Skeletal muscle satellite cell (primary cell): Measurements from ENCODE around the gene VWA3A.

ENCODE experiments used
- H3K27me3 ChIP-seq: 2 replicates; pipeline ENCODE4 v1.7.0; 2013; ENCODE audit warnings: low read length; ENCODE audit not compliant: control insufficient read depth, insufficient read depth
- H3K36me3 ChIP-seq: 2 replicates; pipeline ENCODE4 v1.7.0; 2013; ENCODE audit warnings: mild to moderate bottlenecking, control low read depth, low read length; ENCODE audit not compliant: insufficient read depth
- H3K4me1 ChIP-seq: 2 replicates; pipeline ENCODE4 v1.7.0; 2013; ENCODE audit warnings: low read length; ENCODE audit not compliant: control insufficient read depth, insufficient read depth
- H3K4me2 ChIP-seq: 2 replicates; pipeline ENCODE4 v1.7.0; 2013; ENCODE audit warnings: mild to moderate bottlenecking, low read length
- H3K4me3 ChIP-seq: 2 replicates; pipeline ENCODE4 v1.7.0; 2013; ENCODE audit warnings: low read length
- H3K9ac ChIP-seq: 2 replicates; pipeline ENCODE4 v1.7.0; 2013; ENCODE audit warnings: mild to moderate bottlenecking, low read depth, low read length, moderate library complexity
- H3K9me3 ChIP-seq: replicated peaks from 2 replicates; pipeline ENCODE4 v1.7.0; 2013; ENCODE audit warnings: mild to moderate bottlenecking, control low read depth, low read length

VWA3A gene

DNA sequence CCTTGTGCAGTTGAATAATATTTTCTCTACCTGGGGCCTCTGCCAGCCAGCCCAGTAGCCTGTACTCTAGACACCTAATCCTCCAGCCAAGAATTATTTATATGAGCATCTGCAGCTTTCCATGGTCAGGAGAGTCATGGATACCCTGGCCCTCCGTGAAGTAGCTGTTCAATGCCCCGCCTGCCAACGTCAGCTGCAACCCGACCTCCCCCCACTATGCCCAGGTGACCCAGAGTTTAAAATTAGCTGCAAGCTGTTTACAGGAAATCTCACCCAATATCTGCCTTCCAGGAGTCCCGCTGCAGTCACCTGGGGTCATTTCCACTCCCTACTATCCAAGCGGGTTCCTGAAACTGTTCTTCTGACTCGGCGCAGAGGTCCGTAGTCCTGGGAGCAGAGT is 82.3 kb downstream of the VWA3A start:
- no peaks in the 10 kb centered on the region for H3K36me3 ChIP-seq
- H3K4me3 ChIP-seq, result no peak overlapping the region
- H3K9ac ChIP-seq, result no peak overlapping the region
- no peaks in the 10 kb centered on the region for H3K9me3 ChIP-seq
- no peaks in the 10 kb centered on the region for H3K4me1 ChIP-seq
- no peak overlapping the region for H3K4me2 ChIP-seq
- peaks cover 27% of the 10 kb centered on the region for H3K27me3 ChIP-seq

DNA sequence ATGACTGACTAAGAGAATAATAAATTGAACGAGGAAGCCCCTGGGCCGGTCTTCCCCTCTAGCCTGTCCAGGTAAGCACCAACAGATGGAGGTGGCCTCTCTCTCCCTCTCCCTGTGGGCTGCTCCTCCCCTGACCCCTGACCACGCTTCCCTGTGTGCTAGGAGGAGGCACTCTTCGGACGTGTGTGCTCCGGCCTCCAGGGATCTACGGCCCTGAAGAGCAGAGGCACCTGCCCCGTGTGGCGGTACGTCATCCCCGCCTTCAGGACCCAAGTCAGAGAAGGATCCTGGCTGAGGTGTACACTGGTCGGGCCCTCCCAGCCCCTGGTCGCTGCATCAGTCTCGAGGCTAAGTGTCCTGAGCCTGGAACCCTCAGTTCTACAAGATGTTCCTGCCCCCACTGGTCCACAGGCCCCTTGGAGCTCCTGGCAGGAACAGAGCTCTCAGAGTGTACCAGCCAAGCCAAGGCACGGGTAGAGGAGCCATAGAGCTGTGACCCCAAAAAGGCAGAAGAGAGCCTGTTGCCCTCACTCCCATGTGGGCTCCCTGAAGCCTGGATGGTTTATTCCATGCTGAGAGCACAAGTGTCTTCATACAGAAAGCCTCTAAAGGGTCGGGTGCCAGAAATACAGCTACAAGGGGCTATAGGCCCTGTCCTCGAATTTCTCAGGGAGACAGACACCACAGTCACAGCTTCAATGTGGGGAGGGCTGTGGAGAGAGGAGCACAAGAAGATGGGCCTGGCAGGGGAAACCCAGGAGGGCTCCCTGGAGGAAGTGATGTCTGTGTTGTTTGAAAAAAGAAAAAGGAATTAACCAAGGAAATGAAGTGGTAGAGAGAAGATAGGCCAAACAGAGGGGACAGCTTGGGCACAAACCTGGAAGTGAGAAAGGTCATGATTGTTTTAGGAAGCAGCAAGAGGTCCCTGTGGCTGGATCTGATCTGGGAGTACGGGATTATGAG is 85.9 kb downstream of the VWA3A start:
- no peak overlapping the region for H3K9ac ChIP-seq
- no peaks in the 10 kb centered on the region for H3K4me1 ChIP-seq
- no peak overlapping the region for H3K4me3 ChIP-seq
- no peak overlapping the region for H3K4me2 ChIP-seq
- H3K9me3 ChIP-seq, result no peaks in the 10 kb centered on the region
- peaks cover 37% of the 10 kb centered on the region for H3K27me3 ChIP-seq
- H3K36me3 ChIP-seq, result no peaks in the 10 kb centered on the region

DNA sequence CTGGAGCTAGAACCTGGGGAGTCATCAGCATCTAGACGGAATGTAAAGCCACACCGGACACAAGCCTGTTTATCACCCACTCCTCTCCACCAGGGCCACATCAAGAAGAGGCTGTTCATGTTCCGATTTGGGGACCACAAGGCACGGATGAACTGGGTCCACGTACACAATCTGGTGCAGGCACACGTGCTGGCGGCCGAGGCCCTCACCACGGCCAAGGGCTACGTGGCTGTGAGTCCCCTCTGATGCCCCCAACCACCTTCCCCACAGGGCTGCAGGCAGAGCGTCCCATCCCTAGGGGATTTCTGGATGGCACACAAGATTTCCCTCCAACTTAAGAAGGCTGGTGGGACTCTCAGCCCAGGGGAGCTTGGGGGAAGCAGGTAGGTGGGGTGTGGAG is 89.1 kb downstream of the VWA3A start:
- no peak overlapping the region for H3K4me3 ChIP-seq
- H3K4me1 ChIP-seq, result no peaks in the 10 kb centered on the region
- no peak overlapping the region for H3K9ac ChIP-seq
- H3K27me3 ChIP-seq, result peaks cover 45% of the 10 kb centered on the region
- no peaks in the 10 kb centered on the region for H3K36me3 ChIP-seq
- no peaks in the 10 kb centered on the region for H3K9me3 ChIP-seq
- H3K4me2 ChIP-seq, result no peak overlapping the region

DNA sequence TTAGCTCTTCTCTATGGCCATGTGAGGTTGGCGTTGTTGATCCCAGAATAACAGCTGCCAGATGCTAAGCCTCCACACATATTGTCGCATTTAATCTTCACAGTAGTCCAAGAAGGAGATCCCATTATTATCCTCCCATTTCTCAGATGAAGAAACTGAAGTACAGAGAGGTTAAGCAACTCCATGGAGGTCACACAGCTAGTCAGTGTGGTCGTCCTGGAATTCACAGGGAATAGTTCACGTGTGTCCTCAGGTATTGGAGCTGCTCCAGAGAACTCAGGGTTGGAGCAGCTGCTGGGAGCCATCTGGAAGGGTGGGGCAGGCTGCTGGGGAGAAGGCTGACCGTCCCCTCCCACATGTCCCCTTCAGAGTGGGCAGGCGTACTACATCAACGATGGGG is 89.5 kb downstream of the VWA3A start:
- no peak overlapping the region for H3K4me3 ChIP-seq
- H3K36me3 ChIP-seq, result no peaks in the 10 kb centered on the region
- peaks cover 43% of the 10 kb centered on the region for H3K27me3 ChIP-seq
- no peak overlapping the region for H3K4me2 ChIP-seq
- H3K4me1 ChIP-seq, result no peaks in the 10 kb centered on the region
- H3K9ac ChIP-seq, result no peak overlapping the region
- no peaks in the 10 kb centered on the region for H3K9me3 ChIP-seq

DNA sequence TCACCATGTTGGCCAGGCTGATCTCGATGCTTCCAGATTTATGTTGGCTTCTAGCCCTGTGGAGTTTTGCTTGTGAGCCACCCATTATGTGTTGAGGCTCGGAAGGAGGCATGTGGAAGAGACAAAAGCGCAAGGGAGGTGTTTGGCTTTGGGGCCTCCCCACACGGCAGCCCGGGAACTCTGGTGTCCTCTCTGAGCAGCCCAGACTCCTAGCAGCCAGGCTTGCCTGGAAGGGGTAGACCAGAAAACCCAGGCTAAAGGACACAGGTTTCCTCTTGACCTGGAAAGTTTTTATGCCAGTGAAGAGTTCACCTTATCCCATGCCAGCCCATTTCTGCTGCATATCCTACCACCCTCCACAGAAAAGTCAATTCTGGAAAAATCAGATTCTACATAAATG is 91.0 kb downstream of the VWA3A start:
- Histone ChIP-seq H3K4me1 (no peaks in the 10 kb centered on the region), H3K36me3 (no peaks in the 10 kb centered on the region), H3K27me3 (peaks cover 37% of the 10 kb centered on the region), H3K4me3 (no peak overlapping the region), H3K9me3 (no peaks in the 10 kb centered on the region), H3K4me2 (no peak overlapping the region), H3K9ac (no peak overlapping the region)

DNA sequence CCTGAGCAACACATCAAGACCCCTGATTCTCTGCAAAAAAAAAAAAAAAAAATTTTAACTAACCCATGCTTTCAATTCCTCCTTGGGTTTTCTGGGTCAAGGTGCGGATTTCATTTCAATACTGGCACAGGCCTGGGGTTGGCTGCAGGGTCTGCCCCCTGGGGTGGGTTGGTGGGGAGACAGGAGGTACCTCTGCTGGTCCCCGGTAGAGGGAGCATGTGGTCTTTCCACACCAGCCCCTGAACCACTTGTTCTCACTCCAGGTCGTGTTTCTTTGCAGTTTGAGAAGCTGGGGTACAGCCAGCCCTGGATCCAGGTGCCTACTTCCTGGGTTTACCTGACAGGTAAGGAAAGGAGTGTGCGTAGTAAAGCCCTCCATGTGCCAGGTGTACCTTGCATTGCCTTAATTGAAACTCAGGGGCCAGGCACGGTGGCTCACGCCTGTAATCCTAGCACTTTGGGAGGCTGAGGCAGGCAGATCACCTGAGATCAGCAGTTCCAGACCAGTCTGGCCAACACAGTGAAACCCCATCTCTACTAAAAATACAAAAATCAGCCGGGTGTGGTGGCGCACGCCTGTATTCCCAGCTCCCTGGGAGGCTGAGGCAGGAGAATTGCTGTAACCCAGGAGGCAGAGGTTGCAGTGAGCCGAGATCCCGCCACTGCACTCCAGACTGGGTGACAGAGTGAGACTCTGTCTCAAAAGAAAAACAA is 91.7 kb downstream of the VWA3A start:
- H3K9ac ChIP-seq, result no peak overlapping the region
- H3K4me1 ChIP-seq, result peaks cover 5% of the 10 kb centered on the region

DNA sequence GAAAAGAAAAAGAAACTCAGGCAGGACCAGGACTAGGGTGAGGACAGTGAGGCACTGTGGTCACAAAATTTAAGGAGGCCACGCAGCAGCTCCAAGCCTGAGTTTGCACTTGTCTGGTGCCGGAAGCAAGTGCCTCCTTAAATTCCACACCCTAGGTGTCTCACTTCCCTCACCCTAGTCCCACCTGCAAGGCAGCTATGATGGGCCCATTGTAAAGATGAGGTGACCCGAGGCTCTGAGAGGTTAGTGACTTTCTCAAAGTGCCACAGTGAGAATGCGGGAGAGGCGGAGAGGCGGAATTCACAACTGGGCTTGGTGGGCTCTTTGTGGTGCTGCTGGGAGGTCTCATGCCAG is 92.3 kb downstream of the VWA3A start:
- H3K4me1 ChIP-seq, result peaks cover 10% of the 10 kb centered on the region
- H3K27me3 ChIP-seq, result peaks cover 30% of the 10 kb centered on the region
- H3K4me2 ChIP-seq, result no peak overlapping the region
- no peak overlapping the region for H3K4me3 ChIP-seq
- H3K36me3 ChIP-seq, result no peaks in the 10 kb centered on the region
- H3K9me3 ChIP-seq, result no peaks in the 10 kb centered on the region
- no peak overlapping the region for H3K9ac ChIP-seq

More for the DNA sequence above, 91.7 kb downstream of the VWA3A start:
- Histone ChIP-seq H3K4me3 (no peak overlapping the region), H3K9me3 (no peaks in the 10 kb centered on the region), H3K4me2 (no peak overlapping the region), H3K27me3 (peaks cover 30% of the 10 kb centered on the region), H3K36me3 (no peaks in the 10 kb centered on the region)

DNA sequence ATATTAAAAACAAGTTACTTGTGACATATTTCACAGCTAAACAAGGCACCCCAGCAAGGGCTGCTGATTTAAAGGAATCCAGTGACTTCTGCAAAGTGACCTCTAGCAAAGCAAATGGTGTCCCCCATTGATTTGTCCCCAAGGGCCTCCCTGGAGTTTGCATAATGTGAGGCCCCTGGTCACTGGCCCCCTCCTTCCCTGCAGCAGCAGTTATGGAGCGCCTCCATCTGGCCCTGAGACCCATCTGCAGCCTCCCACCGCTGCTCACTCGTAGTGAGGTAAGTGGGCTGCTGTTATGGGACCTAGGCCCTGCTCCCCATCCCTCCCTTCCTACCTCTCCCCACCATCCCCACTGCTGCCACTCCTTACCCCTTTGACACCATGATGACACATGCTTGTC is 94.2 kb downstream of the VWA3A start:
- Histone ChIP-seq H3K36me3 (no peaks in the 10 kb centered on the region), H3K4me3 (no peak overlapping the region), H3K4me1 (peaks cover 18% of the 10 kb centered on the region), H3K9ac (no peak overlapping the region), H3K4me2 (no peak overlapping the region), H3K27me3 (peaks cover 15% of the 10 kb centered on the region), H3K9me3 (no peaks in the 10 kb centered on the region)

DNA sequence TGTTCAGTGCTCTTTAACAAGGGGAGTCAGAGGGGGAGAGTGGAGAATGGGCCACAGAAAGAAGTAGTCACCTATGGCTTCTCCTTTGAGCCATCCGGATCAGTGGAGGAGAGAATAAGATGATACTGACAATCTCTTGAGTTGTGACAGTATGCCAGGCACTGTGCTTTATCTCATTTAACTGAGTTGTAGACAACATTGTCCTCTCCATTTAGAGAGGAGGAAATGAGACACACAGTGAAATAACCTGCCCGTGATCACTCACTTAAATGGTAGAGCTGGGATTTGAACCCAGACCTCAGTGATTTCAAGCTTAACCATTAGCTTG is 95.9 kb downstream of the VWA3A start:
- Histone ChIP-seq H3K4me2 (no peak overlapping the region), H3K36me3 (no peaks in the 10 kb centered on the region), H3K27me3 (peaks cover 8% of the 10 kb centered on the region), H3K9me3 (no peaks in the 10 kb centered on the region), H3K4me1 (peaks cover 34% of the 10 kb centered on the region), H3K9ac (no peak overlapping the region), H3K4me3 (no peak overlapping the region)

DNA sequence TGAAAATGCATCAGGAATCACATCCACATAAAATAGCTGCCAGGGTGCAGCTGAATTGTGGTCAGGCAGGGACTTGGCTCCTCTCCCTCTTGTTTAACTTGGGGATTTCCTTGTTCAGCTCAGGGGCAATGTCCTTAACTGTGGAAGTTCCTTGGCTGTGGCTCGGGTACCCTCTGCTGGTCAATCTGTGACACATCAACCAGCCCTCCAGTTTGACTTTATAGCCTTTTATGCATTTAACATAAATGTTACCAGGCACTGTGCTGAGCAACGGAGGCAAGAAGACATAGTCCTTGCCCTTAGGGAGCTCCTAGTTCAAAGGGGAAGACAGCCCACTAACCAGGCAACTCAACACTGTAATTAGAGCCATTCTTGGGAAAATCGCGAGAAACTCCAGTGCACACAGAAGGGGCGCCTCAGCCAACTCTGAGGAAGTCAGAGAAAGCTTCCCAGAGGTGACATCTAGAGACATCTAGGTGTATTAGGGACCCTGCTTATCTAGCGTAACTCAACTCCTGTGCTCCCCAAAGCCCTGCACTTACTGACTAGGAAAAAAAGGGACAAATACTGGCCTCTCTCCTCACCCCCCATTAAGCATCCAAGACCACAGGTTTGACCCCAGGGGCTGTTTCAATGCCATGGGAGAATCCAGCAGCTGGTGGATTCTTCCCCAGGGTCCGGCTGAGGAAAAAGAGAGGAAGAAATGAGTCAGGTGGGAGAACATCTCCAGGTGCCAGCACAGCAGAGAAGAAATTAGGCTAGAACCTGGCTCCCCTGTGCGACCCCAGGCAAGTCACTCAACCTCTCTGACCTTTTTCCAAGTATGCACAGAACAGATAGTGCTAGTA is 96.5 kb downstream of the VWA3A start:
- no peaks in the 10 kb centered on the region for H3K36me3 ChIP-seq
- H3K9ac ChIP-seq, result no peak overlapping the region
- peaks cover 34% of the 10 kb centered on the region for H3K4me1 ChIP-seq
- no peak overlapping the region for H3K4me3 ChIP-seq
- H3K9me3 ChIP-seq, result no peaks in the 10 kb centered on the region
- H3K4me2 ChIP-seq, result peak overlapping the region; percentile 14
- peaks cover 5% of the 10 kb centered on the region for H3K27me3 ChIP-seq

DNA sequence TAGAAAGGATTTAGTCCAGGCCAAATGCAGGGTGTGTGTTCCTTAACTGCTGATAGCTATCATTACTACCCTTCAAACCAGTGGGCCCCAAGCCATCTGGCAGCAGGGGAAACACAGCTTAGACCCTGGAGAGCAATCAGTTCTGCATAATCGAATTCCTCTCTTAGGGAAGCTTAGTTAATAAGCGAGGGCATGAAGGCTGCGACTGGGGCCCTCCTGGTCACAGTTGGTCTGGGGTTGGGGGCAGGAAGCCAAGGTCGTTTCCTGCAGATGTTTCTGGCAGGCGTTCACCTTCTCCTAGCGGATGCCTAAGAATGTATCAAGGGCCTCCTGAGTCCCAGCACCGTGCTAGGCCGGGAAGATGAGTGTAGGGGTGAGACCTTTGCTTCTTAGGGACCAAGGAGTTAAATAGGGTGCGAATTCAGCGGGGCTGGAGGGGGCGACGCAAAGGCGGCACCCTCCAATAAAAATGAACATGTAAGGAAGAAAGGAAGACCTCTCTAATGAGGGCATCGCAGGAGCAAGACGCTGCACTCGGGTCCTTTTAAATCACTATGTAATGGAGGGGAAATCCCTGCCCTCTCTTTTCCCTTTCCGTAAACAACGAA is 97.2 kb downstream of the VWA3A start:
- Histone ChIP-seq H3K4me3 (peak overlapping the region; percentile 77), H3K9me3 (no peaks in the 10 kb centered on the region), H3K9ac (peak overlapping the region; percentile 47), H3K4me1 (peaks cover 34% of the 10 kb centered on the region), H3K4me2 (peak overlapping the region; percentile 95), H3K27me3 (peaks cover 4% of the 10 kb centered on the region), H3K36me3 (no peaks in the 10 kb centered on the region)
